Testis (tissue), 3 donors: ENCODE data around the gene PCDHGA6. TPM values are rescaled to one million over a fixed set of nuclear protein-coding genes. Genes with fewer than 3 reads are reported as not detected.

Source experiments
- DNase-seq: peaks from one replicate; pipeline ENCODE4 v3.0.0-alpha.2; 2019
- H3K27ac ChIP-seq, 2 donors: fragments of 200-600 bp; sonication (generic); one replicate each; pipeline ENCODE4 v1.5.1; 2019
- H3K27me3 ChIP-seq: fragments of 200-600 bp; sonication (generic); one replicate; pipeline ENCODE4 v1.5.1; 2019
- H3K36me3 ChIP-seq: fragments of 200-600 bp; sonication (generic); one replicate; pipeline ENCODE4 v1.5.1; 2017; ENCODE audit warnings: low read depth; ENCODE audit errors: missing control alignments
- H3K4me1 ChIP-seq: fragments of 200-600 bp; sonication (generic); one replicate; pipeline ENCODE4 v1.5.1; 2019
- H3K4me3 ChIP-seq, 2 donors: fragments of 200-600 bp; sonication (generic); one replicate each; pipeline ENCODE4 v1.5.1; 2017 to 2019
- H3K9me3 ChIP-seq: fragments of 200-600 bp; sonication (generic); one replicate; pipeline ENCODE4 v1.5.1; 2017
- POLR2A ChIP-seq: fragments of 450-650 bp; IDR thresholded peaks from one replicate; pipeline ENCODE4 v1.6.1; 2017; ENCODE audit warnings: antibody characterized with exemption, mild to moderate bottlenecking, moderate library complexity
- WGBS, 2 donors: methylation state at CpG; one replicate each; pipeline ENCODE4 v1.1.5; 2018; 5-methylcytosine and 5-hydroxymethylcytosine counted together
- intact Hi-C: fragments of 100-400 bp; cut with DNase I; formaldehyde crosslinking; loops from one replicate; pipeline ENCODE4 v1.15.1; 2023; ENCODE audit warnings: low total_unique reads
- polyA plus RNA-seq: library from polyadenylated mRNA; stranded (reverse); fragments of 350-450 nt; fragmentation: Illumina TruSeq; extraction: RNeasy Lipid Tissue Mini Kit (QIAGEN cat#74804); gene quantifications from one replicate; pipeline ENCODE4 v1.2.3, GENCODE V29; 2014; ENCODE audit warnings: low read depth, low replicate concordance; ENCODE audit not compliant: insufficient read depth
- total RNA-seq, 2 donors: library from RNA; depleted of rRNA; stranded (reverse); fragments of >200 nt; gene quantifications; one replicate each; pipeline ENCODE4 v1.2.3, GENCODE V29; 2016
- TF ChIP-seq, protein P1 (sequence below), 3 experiments: fragments of 450-650 bp in 2 of 3; fragments of 200-600 bp in 1 of 3; sonication (generic) in 1 of 3; IDR thresholded peaks; one replicate each; pipeline ENCODE4 v1.5.1; 2016 to 2019; ENCODE audit warnings: antibody characterized with exemption in 3 of 3, mild to moderate bottlenecking in 2 of 3, moderate library complexity in 1 of 3

PCDHGA6 gene
- total and polyA plus RNA-seq, 3 donors from 2014 or later, result 1.8 to 13.4 (median 9.7) TPM

DNA sequence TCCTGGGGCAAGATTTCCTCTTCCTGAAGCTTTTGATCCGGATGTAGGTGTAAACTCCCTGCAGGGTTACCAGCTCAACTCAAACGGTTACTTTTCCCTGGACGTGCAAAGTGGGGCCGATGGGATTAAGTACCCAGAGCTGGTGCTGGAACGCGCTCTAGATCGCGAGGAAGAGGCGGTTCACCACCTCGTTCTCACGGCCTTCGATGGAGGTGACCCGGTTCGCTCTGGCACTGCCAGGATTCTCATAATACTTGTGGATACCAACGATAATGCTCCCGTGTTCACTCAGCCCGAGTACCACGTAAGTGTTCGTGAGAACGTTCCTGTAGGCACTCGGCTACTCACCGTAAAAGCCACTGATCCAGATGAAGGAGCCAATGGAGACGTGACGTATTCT lies 18.1 kb upstream of the PCDHGA6 start:
- Histone ChIP-seq H3K36me3 (no peaks in the 10 kb centered on the region), H3K9me3 (no peaks in the 10 kb centered on the region), H3K27ac (no peak overlapping the region), H3K4me3 (no peak overlapping the region), H3K4me1 (no peaks in the 10 kb centered on the region), H3K27me3 (no peaks in the 10 kb centered on the region)
- no peak for DNase-seq
- TF ChIP-seq, protein P1, sequence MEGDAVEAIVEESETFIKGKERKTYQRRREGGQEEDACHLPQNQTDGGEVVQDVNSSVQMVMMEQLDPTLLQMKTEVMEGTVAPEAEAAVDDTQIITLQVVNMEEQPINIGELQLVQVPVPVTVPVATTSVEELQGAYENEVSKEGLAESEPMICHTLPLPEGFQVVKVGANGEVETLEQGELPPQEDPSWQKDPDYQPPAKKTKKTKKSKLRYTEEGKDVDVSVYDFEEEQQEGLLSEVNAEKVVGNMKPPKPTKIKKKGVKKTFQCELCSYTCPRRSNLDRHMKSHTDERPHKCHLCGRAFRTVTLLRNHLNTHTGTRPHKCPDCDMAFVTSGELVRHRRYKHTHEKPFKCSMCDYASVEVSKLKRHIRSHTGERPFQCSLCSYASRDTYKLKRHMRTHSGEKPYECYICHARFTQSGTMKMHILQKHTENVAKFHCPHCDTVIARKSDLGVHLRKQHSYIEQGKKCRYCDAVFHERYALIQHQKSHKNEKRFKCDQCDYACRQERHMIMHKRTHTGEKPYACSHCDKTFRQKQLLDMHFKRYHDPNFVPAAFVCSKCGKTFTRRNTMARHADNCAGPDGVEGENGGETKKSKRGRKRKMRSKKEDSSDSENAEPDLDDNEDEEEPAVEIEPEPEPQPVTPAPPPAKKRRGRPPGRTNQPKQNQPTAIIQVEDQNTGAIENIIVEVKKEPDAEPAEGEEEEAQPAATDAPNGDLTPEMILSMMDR (IDR thresholded peaks at IDR 0.05), result no peak
- TF ChIP-seq POLR2A, result no peak
- WGBS, 2 donors, result 23 to 41% methylated on average over 22 to 24 of the region's 24 CpGs
- intact Hi-C loops, result no loop called here

DNA sequence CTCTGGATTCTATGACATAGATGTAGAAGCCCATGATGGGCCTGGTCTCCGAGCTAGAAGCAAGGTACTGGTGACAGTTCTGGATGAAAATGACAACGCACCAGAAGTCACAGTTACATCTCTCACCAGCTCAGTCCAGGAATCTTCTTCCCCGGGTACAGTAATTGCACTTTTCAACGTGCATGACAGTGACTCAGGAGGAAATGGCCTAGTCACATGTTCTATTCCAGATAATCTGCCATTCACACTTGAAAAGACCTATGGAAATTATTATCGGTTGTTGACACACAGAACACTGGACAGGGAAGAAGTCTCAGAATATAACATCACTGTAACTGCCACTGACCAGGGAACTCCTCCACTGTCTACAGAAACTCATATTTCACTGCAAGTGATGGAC lies 17.6 kb upstream of the PCDHGA6 start:
- no peak for DNase-seq
- Histone ChIP-seq H3K4me1 (no peaks in the 10 kb centered on the region), H3K27me3 (no peaks in the 10 kb centered on the region), H3K27ac (no peak overlapping the region), H3K9me3 (no peaks in the 10 kb centered on the region), H3K4me3 (no peak overlapping the region), H3K36me3 (no peaks in the 10 kb centered on the region)
- intact Hi-C loops, result no loop called here
- TF ChIP-seq POLR2A, result no peak
- TF ChIP-seq, protein P1 (IDR thresholded peaks at IDR 0.05), result no peak
- WGBS, 2 donors, result 39 to 56% methylated on average over 5 of the region's 5 CpGs

DNA sequence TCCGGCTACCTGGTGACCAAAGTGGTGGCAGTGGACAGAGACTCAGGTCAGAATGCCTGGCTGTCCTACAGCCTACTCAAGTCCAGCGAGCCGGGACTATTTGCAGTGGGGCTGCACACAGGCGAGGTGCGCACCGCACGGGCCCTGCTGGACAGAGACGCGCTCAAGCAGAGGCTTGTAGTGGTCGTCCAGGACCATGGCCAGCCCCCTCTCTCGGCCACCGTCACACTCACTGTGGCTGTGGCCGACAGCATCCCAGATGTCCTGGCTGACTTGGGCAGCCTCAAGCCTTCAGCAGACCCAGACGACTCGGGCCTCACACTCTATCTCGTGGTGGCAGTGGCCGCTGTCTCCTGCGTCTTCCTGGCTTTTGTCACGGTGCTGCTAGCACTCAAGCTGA lies 16.7 kb upstream of the PCDHGA6 start:
- intact Hi-C loops, result no loop called here
- no peaks in the 10 kb centered on the region for H3K9me3 ChIP-seq
- H3K4me3 ChIP-seq, result no peak overlapping the region
- TF ChIP-seq, protein P1 (IDR thresholded peaks at IDR 0.05), result no peak
- TF ChIP-seq POLR2A, result no peak
- no peak overlapping the region for H3K27ac ChIP-seq
- no peaks in the 10 kb centered on the region for H3K27me3 ChIP-seq
- WGBS, 2 donors, result 34 to 72% methylated on average over 3 to 13 of the region's 19 CpGs
- no peaks in the 10 kb centered on the region for H3K36me3 ChIP-seq
- H3K4me1 ChIP-seq, result no peaks in the 10 kb centered on the region
- no peak for DNase-seq

DNA sequence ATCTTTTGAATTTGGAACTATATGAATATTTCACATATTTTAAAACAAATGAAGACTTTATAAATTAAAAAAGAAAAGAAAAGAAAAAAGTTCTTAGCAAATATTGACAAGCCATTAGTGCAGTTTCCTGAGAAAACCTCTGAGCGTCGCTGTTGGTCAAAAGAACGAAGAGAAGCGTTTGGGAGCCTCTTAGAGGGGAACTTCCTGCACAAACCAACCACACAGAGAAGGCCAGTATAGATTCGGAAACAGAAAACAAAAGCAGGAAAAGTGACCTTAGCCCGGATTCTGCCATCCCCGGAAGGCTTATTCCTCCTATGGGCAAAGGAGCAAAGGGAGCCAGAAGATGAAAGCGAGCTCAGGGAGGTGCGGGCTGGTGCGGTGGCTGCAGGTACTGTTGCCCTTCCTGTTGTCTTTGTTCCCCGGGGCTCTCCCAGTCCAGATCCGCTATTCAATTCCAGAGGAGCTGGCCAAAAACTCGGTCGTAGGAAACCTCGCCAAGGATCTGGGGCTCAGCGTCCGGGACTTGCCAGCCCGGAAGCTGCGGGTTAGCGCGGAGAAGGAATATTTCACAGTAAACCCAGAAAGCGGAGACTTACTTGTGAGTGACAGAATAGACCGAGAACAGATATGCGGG lies 13.8 kb upstream of the PCDHGA6 start, which contains the start of gene PCDHGB2:
Gene PCDHGB2, plus strand, starts transcription at position 205 of the 637 bp plus-strand sequence. Its CDS starts 142 bp downstream, at position 347.
- intact Hi-C loops, result no loop called here
- WGBS, 2 donors, result 14 to 20% methylated on average over 24 of the region's 24 CpGs
- Histone ChIP-seq H3K36me3 (no peaks in the 10 kb centered on the region), H3K4me3 (peak within 1 kb of the TSS in 1 of 2 donors; percentile 24), H3K4me1 (no peaks in the 10 kb centered on the region), H3K27ac (no peak within 1 kb of the TSS), H3K9me3 (no peaks in the 10 kb centered on the region), H3K27me3 (no peaks in the 10 kb centered on the region)
- TF ChIP-seq, protein P1 (IDR thresholded peaks at IDR 0.05), result peak in 2 of 3 experiments; percentile 17 to 39
- no peak for TF ChIP-seq POLR2A
- DNase-seq, result no peak

DNA sequence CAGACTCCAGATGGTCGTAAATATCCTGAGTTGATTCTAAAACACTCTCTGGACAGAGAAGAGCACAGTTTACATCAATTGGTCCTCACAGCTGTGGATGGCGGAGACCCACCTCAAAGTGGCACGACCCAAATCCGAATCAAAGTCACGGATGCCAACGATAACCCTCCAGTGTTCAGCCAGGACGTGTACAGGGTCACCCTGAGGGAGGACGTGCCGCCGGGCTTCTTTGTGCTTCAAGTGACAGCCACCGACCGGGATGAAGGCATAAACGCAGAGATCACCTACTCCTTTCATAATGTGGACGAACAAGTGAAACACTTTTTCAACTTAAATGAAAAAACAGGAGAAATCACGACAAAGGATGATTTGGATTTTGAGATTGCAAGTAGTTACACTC lies 13.0 kb upstream of the PCDHGA6 start:
- intact Hi-C loops, result no loop called here
- no peak overlapping the region for H3K4me3 ChIP-seq
- no peak for DNase-seq
- H3K4me1 ChIP-seq, result no peaks in the 10 kb centered on the region
- TF ChIP-seq, protein P1 (IDR thresholded peaks at IDR 0.05), result no peak
- TF ChIP-seq POLR2A, result no peak
- 27 to 32% methylated on average over 15 of the region's 15 CpGs for WGBS, 2 donors
- no peaks in the 10 kb centered on the region for H3K27me3 ChIP-seq
- no peaks in the 10 kb centered on the region for H3K36me3 ChIP-seq
- H3K9me3 ChIP-seq, result no peaks in the 10 kb centered on the region
- H3K27ac ChIP-seq, result no peak overlapping the region
